SKM-1 treated with dmso at 0.1 percent for 144 hours (cell line): ENCODE data around the gene ROBO1.
A peak's percentile ranks its signal among the peaks of the same experiment; 100 is the strongest.

Experiments used
- DNase-seq: peaks from one replicate; lab custom pipeline; 2025; ENCODE audit not compliant: unreplicated experiment; lab: John Stamatoyannopoulos, UW

The ROBO1 gene

DNA sequence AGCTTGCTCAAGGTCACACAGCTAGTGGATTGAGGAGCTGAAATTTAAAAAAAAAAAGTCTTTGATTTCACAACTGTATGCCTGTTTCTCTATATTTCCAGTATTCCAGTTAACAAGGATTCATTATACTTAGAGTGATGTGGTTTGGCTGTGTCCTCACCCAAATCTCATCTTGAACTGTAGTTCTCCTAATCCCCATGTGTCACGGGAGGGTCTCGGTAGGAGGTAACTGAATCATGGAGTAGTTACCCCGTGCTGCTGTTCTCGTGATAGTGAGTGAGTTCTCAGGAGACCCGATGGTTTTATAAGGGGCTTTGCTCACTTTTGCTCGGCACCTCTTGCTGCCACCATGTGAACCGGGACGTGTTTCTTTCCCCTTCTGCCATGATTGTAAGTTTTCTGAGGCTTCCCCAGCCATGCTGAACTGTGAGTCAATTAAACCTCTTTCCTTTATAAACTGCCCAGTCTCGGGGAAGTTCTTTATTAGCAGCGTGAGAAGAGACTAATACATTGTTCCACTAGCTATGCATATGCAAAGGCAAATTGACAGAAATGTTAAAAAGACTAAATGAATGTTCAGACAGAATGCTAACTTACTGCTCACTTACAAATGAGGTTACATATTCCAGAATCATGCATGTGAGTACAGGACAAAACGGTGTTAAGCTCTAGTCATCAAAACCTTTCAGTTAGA is 1101.9 kb downstream of the ROBO1 start:
- no peak for DNase-seq

DNA sequence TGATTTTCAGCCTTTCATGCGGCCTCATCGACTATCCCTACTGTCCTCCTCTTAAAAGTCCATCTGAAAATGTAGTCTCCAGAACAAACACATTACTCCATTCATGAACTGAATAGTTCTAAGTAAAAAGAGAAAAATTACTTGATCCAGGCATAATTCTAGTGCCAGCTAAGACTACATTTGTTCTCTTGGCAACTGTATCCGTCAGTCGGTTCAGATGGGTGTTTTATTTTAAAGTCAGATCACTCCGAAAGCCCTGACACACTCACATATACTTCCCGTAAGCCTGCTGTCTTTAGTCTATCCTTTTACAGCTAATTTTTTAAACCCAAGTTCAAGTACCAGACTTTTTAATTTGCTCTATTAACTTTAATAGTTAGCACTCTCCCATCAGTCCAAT is 1102.7 kb downstream of the ROBO1 start:
- no peak for DNase-seq

DNA sequence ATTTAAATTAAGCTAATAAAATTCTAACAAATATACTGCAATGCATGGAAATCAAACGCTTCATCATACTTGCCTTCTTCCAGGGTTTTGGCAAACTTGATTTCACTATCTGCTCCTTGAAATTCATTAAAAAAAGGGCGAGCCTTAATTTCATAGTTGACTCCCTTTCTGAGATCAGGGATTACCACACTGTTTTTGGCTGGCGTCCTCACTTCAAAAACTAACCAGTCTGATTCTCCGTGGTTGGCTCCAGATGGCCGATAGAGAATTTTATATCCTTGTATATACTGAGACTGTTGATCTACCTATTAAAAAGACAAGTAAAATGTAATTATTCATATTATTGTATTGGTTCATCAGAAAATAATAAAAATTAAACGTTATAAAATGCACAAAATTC is 1106.8 kb downstream of the ROBO1 start:
- DNase-seq: no peak

DNA sequence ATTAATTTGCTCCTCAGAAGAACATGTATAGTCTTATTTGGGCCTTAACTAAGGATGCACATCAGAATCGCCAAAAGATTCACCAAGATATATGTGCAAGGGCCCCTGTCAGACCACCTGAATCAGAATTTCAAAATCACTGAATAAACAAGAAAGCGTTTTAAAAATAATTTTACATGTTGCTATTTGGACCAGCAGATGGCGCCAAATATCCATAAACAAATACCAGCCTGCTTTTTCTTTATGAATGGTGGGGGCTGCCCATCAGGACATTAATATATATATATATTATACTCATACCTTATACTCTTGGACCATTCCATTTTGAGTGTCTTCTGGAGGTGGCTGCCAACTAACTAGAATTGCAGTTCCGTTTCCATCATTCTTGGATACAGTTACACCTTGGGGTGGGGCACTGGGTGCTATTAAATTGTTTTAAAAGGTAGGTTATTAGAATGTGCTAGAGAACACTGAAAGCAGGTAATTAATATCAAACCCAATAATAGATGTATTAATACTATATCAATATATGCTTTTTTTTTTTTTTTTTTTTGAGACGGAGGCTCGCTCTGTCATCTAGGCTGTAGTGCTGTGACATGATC is 1108.3 kb downstream of the ROBO1 start:
- no peak for DNase-seq

DNA sequence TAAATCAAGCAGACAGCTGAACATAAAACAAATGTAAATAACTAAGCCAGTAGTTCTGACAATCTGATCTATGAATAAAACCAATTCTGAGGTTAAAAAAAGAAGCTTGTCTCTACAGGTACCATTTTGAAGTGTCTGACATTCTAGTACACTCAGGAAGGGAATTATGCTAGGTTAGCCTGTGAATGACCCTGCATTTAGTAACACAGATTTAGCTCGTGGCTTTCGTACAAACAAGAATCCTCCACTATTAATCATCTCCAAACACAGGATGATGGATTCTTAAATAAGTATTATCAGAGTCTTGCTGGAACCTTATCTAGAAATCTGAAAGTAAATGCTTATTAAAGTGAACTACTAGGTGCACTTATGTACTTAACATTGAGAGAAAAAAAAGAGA is 1120.1 kb downstream of the ROBO1 start:
- no peak for DNase-seq

DNA sequence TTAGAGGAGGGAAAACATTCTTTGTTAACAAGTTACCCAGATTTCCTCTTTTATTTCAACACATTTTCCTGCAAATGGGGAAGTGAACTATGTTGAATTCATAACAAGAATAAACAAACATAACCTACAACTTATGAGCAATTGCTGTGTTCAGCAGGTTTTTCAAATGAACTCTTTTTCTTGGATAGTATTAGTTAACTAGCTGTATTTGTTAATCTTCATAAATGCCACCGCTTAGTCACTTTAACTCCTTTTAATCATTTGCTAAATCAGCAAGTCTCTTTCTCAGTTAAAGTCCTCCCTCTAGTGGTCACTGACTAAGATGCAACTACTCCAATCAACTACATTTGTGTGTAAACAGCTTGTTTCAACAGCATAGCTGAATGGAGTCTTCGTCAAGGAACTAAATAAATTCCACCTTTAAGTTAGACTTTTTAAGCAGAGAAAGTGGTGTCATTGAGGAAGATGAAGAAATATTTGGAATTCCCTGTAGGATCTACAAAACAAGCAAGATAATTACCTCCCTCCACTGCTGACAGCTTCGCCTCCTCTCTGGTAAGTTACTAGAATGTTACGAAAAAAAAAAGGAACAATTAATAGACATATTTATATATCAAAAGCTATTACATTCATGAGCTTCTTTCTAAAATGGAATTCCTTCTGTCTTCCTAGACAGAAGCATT is 1122.0 kb downstream of the ROBO1 start:
- peak; percentile 64 for DNase-seq

DNA sequence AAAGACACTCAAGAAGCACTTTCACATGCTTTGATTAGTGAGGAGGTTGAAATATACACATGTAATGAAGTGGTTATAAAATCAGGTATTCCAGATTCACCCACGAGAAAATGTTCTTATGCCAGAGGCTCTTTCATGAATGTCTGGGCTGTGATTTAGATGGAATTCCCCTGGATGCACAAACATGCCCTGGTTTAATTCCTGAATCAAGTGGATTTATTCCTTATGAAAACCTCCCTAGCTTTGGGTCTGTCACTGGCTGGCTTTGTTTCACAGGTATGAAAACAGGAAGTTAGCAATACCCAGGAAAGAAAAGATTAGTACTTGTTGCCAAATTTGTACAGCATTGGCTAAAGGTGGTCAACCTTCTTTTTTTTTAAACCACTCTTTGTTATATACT is 1123.0 kb downstream of the ROBO1 start:
- peak; percentile 14 for DNase-seq

DNA sequence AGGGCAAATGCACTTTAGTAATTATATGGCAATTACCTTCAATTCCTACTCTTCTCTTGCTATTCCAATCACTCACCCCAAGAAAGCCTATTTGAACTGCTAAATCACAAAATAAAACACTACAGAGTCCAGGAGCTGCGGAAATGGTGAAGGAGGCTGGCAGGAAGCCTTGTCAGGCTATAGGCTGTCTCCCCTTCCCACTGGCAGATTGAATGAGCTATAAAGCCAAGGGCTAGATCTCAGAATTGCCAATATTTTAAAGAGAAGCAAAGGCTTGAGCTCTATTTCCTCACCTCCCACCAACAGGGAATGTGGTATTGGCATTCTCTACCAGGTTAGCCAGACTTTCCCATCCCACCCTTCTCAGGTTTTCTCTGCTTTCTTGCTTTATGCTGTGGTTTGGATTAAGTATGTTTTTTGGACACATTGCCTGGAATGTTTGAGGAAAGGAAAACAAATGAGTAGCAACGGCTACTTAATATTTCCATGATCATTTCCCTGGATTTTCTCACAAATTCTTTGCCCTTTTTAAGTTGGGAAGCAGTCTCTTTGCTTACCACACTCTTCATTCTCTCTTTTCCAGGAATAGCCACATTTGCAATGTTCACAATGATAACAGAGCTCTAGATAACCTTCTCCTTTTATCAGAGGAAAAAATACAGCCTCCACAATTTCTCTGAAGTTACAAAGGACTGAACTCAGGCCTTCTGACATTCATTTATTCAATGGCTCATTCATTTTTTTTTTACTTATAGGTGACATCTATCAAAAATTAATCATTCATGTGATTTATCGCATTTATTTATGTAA is 1125.4 kb downstream of the ROBO1 start:
- no peak for DNase-seq

DNA sequence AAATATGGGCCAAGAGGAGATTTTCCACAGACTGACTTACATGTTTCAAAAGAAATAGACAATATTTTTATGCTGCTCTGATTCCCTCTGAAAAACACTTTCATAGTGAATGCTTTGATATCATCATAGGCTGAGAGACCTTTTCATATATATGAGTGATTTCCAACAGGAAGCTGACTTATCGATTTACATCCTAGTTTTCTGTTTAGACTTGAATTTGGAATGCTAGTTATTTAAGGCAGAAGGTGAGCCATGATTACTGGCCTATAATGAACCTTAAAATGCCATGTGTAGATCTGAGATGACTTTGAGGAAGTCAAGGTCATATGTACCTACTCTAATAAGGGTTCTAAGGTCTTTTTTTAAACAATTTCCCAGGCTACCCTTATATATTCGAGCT is 1126.1 kb downstream of the ROBO1 start:
- DNase-seq: no peak

DNA sequence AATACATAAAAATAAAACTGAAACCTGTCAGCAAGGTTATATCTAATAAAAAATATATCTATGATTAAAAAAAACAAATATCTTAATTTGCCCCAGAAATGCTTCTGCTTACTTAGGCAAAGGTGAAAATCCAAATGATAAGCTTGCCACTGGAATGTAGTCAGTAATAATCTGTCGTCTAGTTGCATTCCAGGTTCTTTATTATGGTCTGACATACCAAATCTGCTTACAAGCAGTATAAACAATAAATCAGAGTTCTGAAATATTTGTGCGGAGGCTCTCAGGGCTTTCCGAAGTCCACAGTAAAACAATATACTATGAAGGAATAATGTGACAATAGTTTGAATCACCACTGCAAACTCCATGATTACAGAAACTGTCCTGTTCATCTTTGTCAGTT is 1133.5 kb downstream of the ROBO1 start:
- DNase-seq: no peak

DNA sequence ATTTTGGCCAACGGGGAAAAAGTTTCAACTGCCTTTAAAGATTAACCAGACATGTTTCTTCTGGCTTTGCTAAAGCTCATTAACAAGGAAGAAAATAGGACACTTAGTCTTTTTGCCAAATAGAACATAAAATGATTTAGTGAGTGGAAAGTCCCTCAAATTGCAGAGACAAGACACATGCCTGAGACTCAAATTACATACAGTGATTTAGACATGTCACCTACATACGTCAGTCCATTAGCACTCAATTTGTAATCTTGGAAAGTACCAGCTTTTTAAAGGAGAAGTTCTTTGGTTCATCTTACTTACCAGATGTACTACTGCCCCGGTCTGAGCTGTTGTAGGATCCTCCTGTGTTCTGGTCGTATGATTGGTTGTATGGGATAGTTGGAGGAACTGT is 1134.2 kb downstream of the ROBO1 start:
- DNase-seq: no peak

DNA sequence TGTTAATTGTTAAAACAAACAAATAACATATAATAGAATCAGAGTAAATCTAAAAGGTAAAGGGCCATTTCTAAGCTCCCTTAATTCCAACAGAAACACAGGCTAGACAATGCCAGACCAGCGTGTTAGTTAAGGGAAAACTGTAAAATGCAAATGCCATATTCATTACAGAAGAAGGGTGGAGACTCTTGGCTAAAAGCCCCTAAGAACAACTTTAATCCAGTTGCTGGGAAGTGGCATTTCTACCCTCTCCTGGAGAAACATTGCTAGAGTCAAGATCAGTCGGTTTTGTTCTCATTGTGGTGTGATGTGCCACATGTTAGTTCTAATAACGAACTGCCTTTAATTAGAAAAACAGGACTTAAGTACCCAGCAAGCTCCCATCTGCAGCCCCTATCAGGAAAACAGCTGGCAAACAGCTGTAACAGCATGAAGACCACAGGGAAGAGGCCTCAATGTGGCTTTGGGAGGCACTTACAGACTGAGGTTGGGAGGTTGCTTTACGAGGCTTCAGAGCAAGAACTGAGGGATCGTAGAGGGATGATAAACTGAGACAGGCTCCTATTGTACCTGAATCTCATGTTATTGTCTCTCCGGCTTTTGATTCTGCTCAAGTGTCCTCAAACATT is 1134.8 kb downstream of the ROBO1 start:
- DNase-seq: no peak

DNA sequence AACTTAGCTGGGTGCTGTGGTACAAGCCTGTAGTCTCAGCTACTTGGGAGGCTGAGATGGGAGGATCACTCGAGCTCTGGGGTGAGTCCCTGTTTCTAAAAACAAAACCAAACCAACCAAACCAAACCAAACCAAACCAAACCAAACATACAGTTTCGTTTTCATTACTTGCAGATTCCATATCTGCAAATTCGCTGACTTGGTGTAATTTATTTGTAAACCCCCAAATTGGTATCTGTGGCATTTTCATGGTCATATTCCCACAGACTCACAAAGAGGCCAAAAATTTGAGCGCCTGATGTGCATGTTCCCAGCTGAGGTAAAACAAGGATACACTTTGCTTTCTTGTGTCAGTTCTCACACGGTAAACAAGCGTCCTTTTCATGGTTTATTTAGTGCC is 1138.3 kb downstream of the ROBO1 start:
- no peak for DNase-seq

DNA sequence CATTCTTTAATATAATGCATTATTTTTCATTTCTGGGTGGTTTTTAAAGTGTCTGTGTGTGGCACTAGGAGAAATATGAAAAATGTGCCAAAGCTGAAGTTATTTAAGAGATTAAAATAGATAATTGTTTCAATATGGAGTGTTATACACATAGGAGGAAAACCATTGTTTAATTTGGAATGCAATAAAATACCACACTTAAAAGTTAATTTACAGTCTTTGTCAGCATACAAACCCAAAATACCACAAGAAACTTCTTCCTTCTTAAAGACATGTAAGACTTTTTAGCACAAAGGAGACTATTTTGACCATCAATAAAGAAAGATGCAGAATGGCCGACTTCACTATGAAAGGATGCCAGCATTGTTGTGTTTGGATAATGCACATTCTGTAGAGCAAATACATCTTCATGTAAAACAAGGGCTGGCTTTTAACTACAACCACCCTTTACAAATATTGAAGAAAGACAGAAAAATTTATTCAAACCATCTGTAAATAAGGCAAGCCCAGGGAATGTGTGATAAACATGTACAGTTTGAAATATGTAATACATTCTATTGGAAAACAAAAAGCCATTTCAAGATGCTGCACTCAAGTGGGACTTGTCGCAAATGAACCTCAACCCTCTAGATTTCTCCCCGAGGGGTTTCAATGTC is 1146.6 kb downstream of the ROBO1 start:
- DNase-seq: no peak

DNA sequence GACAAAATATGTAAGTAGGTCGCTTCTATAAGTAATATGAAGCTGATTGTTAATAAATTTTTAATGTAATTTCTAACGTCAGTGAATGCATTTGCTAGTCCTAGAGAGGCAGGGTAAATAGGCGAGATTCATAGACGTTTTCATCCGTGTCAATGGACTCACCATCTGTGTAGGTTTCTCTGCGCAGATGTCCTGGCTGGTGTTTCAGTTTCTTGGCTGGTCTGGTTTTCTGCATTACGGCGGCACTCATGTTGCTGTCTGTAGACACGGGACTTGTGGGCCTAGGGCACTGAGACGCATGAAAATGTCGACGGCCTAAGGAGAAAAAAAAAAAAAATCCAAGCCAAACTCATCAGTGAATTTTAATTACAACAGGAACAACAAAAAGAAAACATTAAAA is 1153.3 kb downstream of the ROBO1 start:
- DNase-seq: no peak

DNA sequence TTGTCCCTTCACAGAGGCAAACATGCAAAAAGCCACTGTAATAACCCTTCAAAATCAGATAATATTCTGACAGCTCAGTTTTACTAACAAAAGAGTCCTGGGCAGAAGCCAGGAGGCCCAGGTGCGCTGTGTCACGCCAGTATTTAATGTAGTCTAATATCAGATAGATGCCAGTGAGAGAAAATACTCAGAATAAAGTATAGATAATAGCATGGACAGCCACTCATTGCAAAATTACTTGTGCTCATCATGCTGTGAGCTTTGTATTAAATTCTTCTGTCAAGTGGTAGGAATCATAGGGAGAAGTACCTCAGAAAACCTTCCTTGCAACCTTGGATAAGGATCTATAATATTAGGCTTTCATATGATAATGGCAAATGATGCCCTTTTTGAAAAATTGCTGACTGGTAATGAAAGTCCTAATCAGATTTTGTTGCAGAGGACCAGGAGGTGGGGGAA is 1154.3 kb downstream of the ROBO1 start:
- DNase-seq: no peak

DNA sequence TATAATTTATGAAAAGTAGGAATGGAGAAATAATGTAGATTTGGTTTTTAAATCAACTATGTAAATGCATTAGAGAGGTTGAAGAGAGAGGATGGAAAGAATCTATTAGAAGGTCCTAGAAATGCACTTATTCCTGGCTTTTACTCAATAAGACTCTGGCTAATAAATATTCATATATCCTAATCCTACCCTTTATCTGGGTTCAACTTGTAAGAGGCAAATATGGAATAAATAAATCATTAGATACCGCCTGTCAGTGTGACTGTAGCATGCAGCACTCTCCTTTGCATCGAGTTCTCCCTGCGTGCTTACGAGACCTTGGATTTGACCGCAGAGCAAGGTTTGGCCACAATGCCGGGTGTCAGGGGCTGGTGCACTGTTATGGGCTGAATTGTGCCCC is 1156.5 kb downstream of the ROBO1 start:
- DNase-seq: no peak

DNA sequence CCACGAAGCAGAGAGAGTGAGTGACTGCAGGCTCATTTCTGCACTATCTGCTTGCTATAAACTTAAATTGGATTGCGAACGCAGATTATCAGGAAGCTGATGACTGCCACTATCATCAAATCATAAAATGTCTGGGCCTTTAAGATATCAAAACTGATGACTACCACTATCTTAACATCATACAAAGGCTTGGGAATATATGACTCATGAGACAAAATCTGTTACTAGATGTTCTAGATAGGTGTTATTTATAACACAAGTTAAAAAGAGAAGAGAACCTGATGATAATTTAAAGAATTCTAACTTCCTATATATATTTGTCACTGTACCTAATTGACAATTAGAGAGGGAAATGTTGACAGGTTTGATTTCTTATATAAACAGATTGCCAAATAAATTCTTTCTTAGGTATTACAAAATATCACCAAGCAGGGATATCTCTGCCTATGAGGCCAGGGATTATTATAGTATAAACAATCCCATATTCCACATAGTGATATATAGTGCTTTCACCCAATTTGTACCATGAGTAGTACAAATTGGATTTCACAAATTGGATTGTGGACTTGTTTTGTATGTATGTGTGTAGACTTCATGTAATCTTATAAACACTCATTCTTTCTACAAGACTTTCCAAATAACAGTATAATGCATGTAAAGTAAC is 1157.2 kb downstream of the ROBO1 start:
- no peak for DNase-seq

DNA sequence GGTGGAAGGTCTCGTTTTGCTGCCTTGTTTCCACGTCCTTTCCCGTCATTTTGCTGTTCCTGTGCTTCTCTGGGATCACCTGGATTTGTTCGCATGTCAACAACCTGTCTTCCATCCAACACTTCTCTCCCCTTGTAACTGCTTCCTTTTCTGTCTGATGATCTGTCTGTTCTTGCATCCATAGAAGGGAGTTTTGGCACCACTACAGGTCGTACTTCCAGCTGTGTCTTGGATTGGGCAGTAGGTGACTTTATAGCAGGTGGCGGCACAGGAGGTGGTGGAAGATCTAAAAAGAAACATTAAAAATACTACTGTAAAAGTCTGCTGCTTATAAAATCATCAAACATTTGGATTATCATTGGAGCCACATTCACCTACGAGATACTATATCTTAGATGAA is 1161.0 kb downstream of the ROBO1 start:
- DNase-seq: no peak

DNA sequence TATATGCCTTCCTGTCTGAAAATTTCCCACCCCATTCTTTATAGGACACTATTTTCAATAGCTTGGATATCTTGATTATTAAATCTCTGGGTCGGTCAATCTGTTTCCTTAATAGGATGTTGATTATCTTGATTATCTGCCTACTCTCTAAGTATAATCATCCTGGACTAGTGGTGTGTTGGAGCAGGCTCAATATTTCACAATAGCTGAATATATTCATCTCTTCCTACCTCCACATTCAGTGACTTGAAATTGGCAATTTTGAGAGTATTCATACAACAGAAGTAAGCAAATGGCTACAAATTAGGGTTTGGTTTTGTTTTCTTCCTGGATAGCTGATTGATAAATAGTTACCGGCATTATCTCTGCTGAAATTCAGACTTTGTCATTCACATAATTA is 1162.6 kb downstream of the ROBO1 start:
- DNase-seq: no peak
